IgD-negative memory B cell (primary cell): ENCODE measurements around the gene SHISA2. TPM values are rescaled to one million over a fixed set of nuclear protein-coding genes. Genes with fewer than 3 reads are reported as not detected.

Source experiments
- H3K27ac Mint-ChIP-seq, 3 donors: one replicate each; pipeline ENCODE4 v1.8.0; 2020 to 2022; ENCODE audit warnings: mild to moderate bottlenecking in 3 of 3, mixed read lengths in 3 of 3, moderate library complexity in 1 of 3
- H3K27me3 Mint-ChIP-seq: one replicate; pipeline ENCODE4 v1.8.0; 2021; ENCODE audit warnings: mixed read lengths
- H3K36me3 Mint-ChIP-seq: one replicate; pipeline ENCODE4 v1.8.0; 2020; ENCODE audit warnings: mild to moderate bottlenecking, mixed read lengths
- H3K4me1 Mint-ChIP-seq, 3 donors: one replicate each; pipeline ENCODE4 v1.8.0; 2020 to 2022; ENCODE audit warnings: mixed read lengths in 3 of 3, mild to moderate bottlenecking in 1 of 3
- H3K4me3 Mint-ChIP-seq, 4 donors: one replicate each; pipeline ENCODE4 v1.8.0; 2020 to 2022; ENCODE audit warnings: mild to moderate bottlenecking in 4 of 4, mixed read lengths in 4 of 4, moderate library complexity in 3 of 4
- H3K9me3 Mint-ChIP-seq, 3 donors: one replicate each; pipeline ENCODE4 v1.8.0; 2020 to 2021; ENCODE audit warnings: mixed read lengths in 3 of 3, mild to moderate bottlenecking in 1 of 3
- polyA plus RNA-seq: library from polyadenylated mRNA; unstranded; fragments of 300-500 nt; fragmentation: Illumina TruSeq; gene quantifications from one replicate; pipeline ENCODE4 v1.2.3, GENCODE V29; 2021

SHISA2 gene
- polyA plus RNA-seq, 1 donor from 2014 or later, result not detected

DNA sequence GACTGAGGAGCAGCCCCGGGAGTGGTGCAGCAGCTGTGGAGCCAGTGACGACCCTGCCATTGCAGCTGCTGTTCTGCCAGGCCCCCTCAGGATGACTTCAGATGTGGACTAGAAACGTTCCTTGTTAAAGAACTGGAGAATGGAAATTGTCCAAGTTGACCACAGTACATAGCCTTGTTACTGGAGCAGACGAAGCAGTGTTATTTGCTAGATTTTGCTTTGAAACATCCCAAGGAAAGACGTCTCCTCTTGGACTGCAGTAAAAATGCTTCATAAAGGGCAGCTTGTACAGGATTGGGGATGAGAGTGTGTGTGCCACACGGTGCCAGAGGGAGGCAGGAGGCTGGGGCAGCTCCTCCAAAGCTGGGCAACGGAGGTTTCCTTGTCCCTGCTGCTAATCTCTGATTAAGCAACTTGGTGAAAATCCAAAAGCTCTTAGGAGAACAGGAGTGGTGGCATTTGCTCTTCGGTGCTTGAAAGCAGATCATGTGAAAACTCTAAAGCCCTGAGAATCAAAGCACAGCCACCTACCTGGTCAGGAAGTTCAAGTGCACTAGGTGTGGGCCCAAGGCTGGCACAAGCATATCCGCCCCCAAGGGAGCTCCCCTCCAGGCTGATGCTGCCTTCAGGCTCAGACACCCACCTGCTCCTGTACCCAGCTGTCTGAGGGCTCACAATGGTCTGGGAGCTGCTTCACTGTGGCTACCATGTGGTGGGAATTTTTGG lies 34.5 kb downstream of the SHISA2 start:
- H3K27ac Mint-ChIP-seq, result no peak overlapping the region
- peaks cover 8% of the 10 kb centered on the region for H3K27me3 Mint-ChIP-seq
- H3K36me3 Mint-ChIP-seq, result no peaks in the 10 kb centered on the region
- H3K4me1 Mint-ChIP-seq, result peaks cover 0 to 3% (median 0%) of the 10 kb centered on the region in 3 donors
- H3K4me3 Mint-ChIP-seq, result no peak overlapping the region
- H3K9me3 Mint-ChIP-seq, result peaks cover 0 to 5% (median 0%) of the 10 kb centered on the region in 3 donors

DNA sequence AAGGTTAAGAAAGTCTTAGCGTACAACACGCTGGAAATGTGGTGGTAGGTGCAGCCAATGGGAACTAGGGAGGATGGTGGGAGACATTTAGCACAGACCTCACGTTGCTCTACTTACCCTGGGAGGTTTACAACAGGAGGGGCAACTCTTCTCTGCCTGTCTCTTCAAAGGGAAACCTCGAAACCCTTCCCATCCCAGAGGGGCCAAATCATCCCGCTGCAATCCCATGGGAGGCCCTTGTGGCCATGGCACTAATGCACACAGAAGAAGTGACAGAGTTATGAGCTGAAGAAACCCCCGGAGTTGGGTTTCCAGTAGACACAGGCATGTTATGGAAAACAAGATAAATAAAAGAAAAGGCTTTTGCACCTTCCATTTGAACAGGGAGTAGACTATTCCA lies 35.6 kb downstream of the SHISA2 start:
- peak overlapping the region in 1 of 3 donors; percentile 16 for H3K27ac Mint-ChIP-seq
- peaks cover 0 to 5% (median 0%) of the 10 kb centered on the region in 3 donors for H3K9me3 Mint-ChIP-seq
- H3K36me3 Mint-ChIP-seq, result no peaks in the 10 kb centered on the region
- peaks cover 0 to 3% (median 0%) of the 10 kb centered on the region in 3 donors for H3K4me1 Mint-ChIP-seq
- H3K4me3 Mint-ChIP-seq, result no peak overlapping the region
- peaks cover 7% of the 10 kb centered on the region for H3K27me3 Mint-ChIP-seq

DNA sequence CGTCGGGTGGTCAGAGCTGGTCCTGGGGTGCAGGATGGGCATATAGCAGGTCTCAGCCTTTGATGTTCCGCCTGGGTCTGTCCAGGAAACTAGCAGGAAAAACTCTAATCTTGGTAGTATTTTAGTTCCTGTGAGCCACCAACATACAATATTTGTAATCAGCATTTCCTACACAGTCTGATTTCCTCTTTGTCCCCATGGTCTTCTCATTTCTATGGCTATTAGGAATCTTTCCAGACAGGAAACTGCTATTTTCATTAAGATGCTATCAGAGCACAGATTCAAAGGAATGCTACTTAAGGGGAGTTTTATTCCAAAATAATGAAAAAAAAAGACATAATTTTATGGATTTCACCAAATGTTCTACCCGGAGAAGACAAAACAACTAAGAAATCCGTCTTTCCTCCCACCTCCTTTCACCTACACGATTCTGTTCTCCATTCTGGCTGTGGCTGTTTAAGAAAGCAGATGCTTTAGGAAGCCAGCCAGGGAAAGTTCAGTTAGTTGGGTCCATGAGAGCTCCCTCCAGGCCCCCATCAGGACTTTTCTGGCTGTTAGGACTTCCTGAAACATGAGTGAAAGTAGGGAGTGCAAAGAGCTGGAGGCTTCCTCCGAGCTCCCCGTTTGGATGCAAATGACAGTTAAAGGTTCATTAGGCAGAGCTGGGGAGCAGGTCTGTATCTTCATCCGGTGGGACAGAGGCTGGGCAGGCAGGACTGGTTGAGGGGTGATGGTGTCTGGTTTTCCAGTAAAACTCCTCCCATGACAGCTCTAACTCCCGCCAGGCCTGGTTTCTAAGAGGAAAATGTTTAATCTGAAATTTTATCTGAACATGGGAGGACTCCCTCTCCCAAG lies 36.3 kb downstream of the SHISA2 start:
- no peak overlapping the region for H3K27ac Mint-ChIP-seq
- peaks cover 2% of the 10 kb centered on the region for H3K27me3 Mint-ChIP-seq
- H3K36me3 Mint-ChIP-seq, result no peaks in the 10 kb centered on the region
- no peaks in the 10 kb centered on the region for H3K4me1 Mint-ChIP-seq
- peak overlapping the region in 1 of 4 donors; percentile 49 for H3K4me3 Mint-ChIP-seq
- peaks cover 0 to 5% (median 0%) of the 10 kb centered on the region in 3 donors for H3K9me3 Mint-ChIP-seq

DNA sequence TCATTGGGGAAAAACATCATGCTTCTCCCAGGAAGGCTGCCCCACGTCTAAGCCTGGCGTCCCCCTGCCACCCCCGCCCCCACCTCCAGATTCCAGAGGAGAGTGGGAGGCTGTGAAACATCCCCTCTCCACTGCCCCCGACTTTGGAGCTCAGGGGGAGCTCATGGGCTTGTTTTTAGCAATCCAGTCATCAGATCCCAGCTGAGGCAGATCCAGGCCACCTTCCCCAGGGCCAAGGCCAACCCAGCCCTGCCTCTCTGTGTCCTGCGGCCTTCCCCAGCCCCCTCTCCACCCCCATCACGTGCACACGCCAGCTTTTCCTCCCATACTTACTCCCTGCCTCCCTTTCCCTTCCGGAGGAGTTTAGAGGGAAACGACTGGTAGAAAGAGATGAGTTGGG lies 38.8 kb downstream of the SHISA2 start:
- H3K9me3 Mint-ChIP-seq, result peaks cover 0 to 5% (median 0%) of the 10 kb centered on the region in 3 donors
- no peak overlapping the region for H3K27ac Mint-ChIP-seq
- H3K4me3 Mint-ChIP-seq, result peak overlapping the region in 1 of 4 donors; percentile 51
- no peaks in the 10 kb centered on the region for H3K36me3 Mint-ChIP-seq
- peaks cover 1% of the 10 kb centered on the region for H3K27me3 Mint-ChIP-seq
- no peaks in the 10 kb centered on the region for H3K4me1 Mint-ChIP-seq

DNA sequence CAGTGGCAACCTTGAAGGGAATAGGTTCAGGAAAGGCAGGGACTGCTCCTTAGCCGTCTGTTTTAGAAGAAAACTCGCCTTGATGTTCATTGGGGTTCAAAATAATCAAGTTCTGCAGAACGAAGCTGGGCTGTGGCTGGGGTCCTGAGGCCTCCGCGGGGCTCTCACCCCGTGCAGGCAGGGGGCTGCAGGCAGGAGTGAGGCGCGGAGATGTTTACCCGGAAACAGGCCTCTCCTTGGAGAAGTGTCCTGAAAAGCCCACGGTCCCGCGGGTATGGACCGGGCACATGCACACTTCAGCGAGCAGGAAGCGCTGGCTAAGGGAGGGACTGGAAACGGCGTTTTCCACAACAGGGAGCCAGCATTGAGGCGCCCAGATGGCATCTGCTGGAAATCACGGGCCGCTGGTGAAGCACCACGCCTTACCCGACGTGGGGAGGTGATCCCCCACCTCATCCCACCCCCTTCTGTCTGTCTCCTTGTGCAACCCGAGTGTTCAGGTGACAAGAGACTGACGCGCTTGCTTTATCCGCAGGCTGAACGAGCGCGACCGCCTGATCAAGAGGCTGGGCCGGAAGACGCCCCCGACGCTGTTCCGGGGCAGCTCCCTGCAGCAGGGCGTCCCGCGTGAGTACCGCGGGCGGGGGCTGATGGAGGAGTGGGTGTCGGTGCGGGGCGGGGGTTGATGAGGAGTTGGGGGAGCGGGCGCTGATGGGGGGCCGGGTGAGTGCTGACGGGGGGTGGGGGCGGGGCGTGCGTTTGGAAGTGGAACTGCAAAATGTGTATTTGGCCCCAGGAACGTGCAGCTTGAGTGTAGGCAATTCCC lies 39.6 kb downstream of the SHISA2 start:
- Mint-ChIP-seq H3K27me3 (peaks cover 1% of the 10 kb centered on the region), H3K4me1 (no peaks in the 10 kb centered on the region), H3K36me3 (no peaks in the 10 kb centered on the region), H3K4me3 (peak overlapping the region in 2 of 4 donors; percentile 28 to 66), H3K27ac (no peak overlapping the region), H3K9me3 (peaks cover 0 to 5% (median 0%) of the 10 kb centered on the region in 3 donors)

DNA sequence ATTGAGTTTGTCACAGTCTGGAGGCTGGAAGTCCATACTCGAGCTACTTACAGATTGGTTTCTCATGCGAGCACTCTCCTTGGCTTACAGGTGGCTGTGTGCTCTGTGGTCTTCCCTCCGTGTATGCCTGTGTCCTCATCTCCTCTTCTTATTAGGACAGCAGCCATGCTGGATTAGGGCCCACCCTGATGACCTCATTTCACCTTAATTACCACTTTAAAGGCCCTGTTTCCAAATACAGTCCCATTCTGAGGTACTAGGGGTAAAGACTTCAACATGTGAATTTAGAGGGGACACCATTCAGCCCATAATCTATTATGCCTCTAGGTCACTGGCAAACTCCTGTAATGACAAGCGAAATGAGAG lies 40.6 kb downstream of the SHISA2 start:
- peaks cover 1% of the 10 kb centered on the region for H3K27me3 Mint-ChIP-seq
- no peak overlapping the region for H3K27ac Mint-ChIP-seq
- H3K36me3 Mint-ChIP-seq, result no peaks in the 10 kb centered on the region
- H3K4me1 Mint-ChIP-seq, result no peaks in the 10 kb centered on the region
- H3K4me3 Mint-ChIP-seq, result peak overlapping the region in 1 of 4 donors; percentile 37
- peaks cover 0 to 5% (median 0%) of the 10 kb centered on the region in 3 donors for H3K9me3 Mint-ChIP-seq

DNA sequence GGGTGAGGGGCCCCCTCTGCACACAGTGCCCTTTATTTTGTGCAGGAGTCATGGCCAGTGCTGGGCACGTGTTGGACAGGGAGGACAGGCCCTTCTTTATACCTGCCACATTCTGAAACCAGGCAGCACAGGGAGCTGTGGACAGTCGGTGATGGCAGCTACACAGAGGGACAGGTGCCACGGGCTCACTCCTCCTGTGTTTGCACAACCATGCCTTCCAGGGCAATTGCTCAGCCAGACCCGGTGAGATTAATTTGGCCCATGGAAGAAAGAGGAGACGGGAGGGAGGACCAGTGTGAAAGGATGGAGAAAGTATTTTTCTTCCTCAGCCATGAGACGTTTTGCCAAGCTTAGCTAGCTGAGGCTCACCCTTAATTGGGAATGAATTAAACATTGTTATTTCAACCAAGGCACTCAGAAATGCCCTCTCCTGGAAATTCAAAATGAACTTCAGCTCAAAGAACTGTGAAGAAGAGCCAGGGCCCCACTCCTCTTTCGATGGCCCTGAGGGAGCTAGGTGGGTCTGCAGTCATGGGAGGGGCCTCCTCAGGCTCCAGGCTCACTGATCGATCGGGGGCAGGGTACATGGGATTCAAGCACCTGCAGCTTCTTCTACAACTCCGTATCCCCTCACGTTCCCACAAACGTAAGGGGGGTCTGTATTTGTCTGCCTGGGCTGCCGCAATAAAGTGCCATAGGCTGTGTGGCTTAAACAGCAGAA lies 41.2 kb downstream of the SHISA2 start:
- H3K4me3 Mint-ChIP-seq, result no peak overlapping the region
- H3K36me3 Mint-ChIP-seq, result no peaks in the 10 kb centered on the region
- no peaks in the 10 kb centered on the region for H3K4me1 Mint-ChIP-seq
- no peak overlapping the region for H3K27ac Mint-ChIP-seq
- H3K27me3 Mint-ChIP-seq, result peaks cover 1% of the 10 kb centered on the region
- H3K9me3 Mint-ChIP-seq, result peaks cover 0 to 5% (median 0%) of the 10 kb centered on the region in 3 donors

DNA sequence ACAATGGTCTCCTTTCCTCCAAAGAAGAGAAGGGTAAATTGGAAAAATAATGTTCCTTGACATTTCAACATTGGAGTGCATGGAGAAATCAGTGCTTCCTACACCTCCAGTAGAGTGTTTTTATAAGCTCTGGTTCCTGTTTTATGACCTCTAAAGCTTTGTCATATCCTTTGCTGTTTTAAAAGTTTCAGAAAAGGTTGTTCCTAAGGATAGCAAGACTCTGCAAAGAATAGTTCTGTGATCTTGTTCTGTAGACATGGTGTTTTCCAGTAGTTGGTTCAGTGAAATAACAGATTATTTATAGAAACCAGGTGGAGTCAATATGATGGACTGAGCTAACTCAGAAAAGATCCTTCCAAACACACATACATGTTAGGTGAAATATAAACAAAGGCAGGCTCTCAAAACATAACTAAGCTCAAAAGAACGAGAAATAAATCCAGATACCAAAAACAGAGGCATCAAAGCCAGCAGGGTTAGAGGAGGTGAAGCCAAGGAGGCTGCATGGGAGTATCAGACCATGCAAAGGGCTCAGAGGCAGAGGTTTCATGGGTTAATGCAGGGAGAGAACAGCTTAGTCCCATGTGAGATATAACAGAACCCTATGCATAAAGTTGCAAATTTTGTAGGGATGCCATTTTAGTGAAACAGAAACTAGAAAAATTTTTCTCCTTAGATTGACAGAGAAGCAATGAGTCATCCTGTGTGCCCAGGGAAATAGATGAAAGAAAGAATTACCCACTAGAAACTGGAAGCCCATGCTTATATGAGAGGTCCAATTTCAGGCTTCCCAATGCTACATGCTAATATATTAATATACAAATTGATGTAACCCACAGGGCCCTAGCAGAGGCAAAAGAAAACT lies 44.3 kb downstream of the SHISA2 start:
- Mint-ChIP-seq H3K9me3 (peaks cover 0 to 6% (median 1%) of the 10 kb centered on the region in 3 donors), H3K27me3 (no peaks in the 10 kb centered on the region), H3K36me3 (no peaks in the 10 kb centered on the region), H3K27ac (no peak overlapping the region), H3K4me1 (no peaks in the 10 kb centered on the region), H3K4me3 (no peak overlapping the region)

Other genes with a start within 250 kb of the SHISA2 start
- gene RNF6, start 170.3 kb upstream of the SHISA2 start, polyA plus RNA-seq, result 52.7 TPM
- 3.3 TPM for gene CDK8, start 202.1 kb upstream of the SHISA2 start, polyA plus RNA-seq